Thymus (tissue), 11 donors: ENCODE data around the gene CHIC2. TPM values are rescaled to one million over a fixed set of nuclear protein-coding genes. Genes with fewer than 3 reads are reported as not detected.
"Not testable (repeated sequence)": the region's sequence is repeated elsewhere in the genome, so short reads cannot be mapped to it uniquely, and the experiment has no call there.

Source experiments
- DNase-seq, 9 donors: peaks; one replicate each; pipeline ENCODE4 v3.0.0-alpha.2; 2013; ENCODE audit warnings: low spot score in 9 of 9, low read depth in 6 of 9, missing footprints in 1 of 9
- H3K27ac ChIP-seq, 2 donors: one replicate each; pipeline ENCODE4 v1.5.1; 2013; ENCODE audit warnings: control low read depth in 1 of 2, low read depth in 1 of 2, low read length in 1 of 2, mild to moderate bottlenecking in 1 of 2, moderate library complexity in 1 of 2
- H3K27me3 ChIP-seq, 2 donors: one replicate each; pipeline ENCODE4 v1.5.1; 2013; ENCODE audit warnings: low read length in 1 of 2; ENCODE audit not compliant: control insufficient read depth in 2 of 2, insufficient read depth in 1 of 2
- H3K36me3 ChIP-seq, 2 donors: one replicate each; pipeline ENCODE4 v1.5.1; 2013; ENCODE audit warnings: low read length in 1 of 2, mild to moderate bottlenecking in 1 of 2, moderate library complexity in 1 of 2; ENCODE audit not compliant: control insufficient read depth in 2 of 2, insufficient read depth in 2 of 2
- H3K4me1 ChIP-seq, 2 donors: one replicate each; pipeline ENCODE4 v1.5.1; 2013; ENCODE audit warnings: low read length in 2 of 2; ENCODE audit not compliant: control insufficient read depth in 2 of 2, insufficient read depth in 2 of 2
- H3K4me3 ChIP-seq, 2 donors: one replicate each; pipeline ENCODE4 v1.5.1; 2013; ENCODE audit warnings: low read length in 2 of 2, control low read depth in 1 of 2, mild to moderate bottlenecking in 1 of 2
- H3K9me3 ChIP-seq, 2 donors: one replicate each; pipeline ENCODE4 v1.5.1; 2013; ENCODE audit warnings: low read length in 1 of 2, mild to moderate bottlenecking in 1 of 2; ENCODE audit not compliant: control insufficient read depth in 2 of 2, insufficient read depth in 1 of 2
- WGBS: extraction: QIAGEN DNeasy Blood & Tissue Kit; methylation state at CpG from one replicate; pipeline ENCODE4 v1.1.7; 2013; 5-methylcytosine and 5-hydroxymethylcytosine counted together
- polyA plus RNA-seq: library from polyadenylated mRNA; stranded (reverse); fragments of 200-250 nt; gene quantifications from one replicate; pipeline ENCODE4 v1.2.3, GENCODE V29; 2013
- total RNA-seq: library from RNA; stranded (reverse); fragments of 120-200 nt; gene quantifications from one replicate; pipeline ENCODE4 v1.2.4, GENCODE V29; 2013
- donor health status: healthy.

CHIC2 gene
- total and polyA plus RNA-seq, 2 donors, result 25.9 to 36.5 TPM

- DNase-seq, result no peak
- no peaks in the 10 kb centered on the region for H3K9me3 ChIP-seq
- H3K27ac ChIP-seq, result no peak overlapping the region
- H3K4me1 ChIP-seq, result peaks cover 2 to 6% of the 10 kb centered on the region in 2 donors
- 95% methylated on average over 1 of the region's 1 CpG for WGBS
- no peaks in the 10 kb centered on the region for H3K27me3 ChIP-seq
- no peak overlapping the region for H3K4me3 ChIP-seq
- H3K36me3 ChIP-seq, result no peaks in the 10 kb centered on the region
Measured at GRCh38 chr4:54055494-54055893, 8.9 kb downstream of the CHIC2 start.

- no peak overlapping the region for H3K4me3 ChIP-seq
- H3K9me3 ChIP-seq, result no peaks in the 10 kb centered on the region
- no peaks in the 10 kb centered on the region for H3K36me3 ChIP-seq
- no peaks in the 10 kb centered on the region for H3K27me3 ChIP-seq
- WGBS, result 98% methylated on average over 2 of the region's 2 CpGs
- H3K27ac ChIP-seq, result no peak overlapping the region
- peaks cover 2 to 6% of the 10 kb centered on the region in 2 donors for H3K4me1 ChIP-seq
- DNase-seq, result no peak
Measured at GRCh38 chr4:54054501-54054900, 9.9 kb downstream of the CHIC2 start.

GRCh38 chr4:54053322-54053721 lies 11.1 kb downstream of the CHIC2 start:
- WGBS, result 98% methylated on average over 5 of the region's 5 CpGs
- not testable (repeated sequence) for DNase-seq, H3K36me3 ChIP-seq, H3K4me1 ChIP-seq, H3K27me3 ChIP-seq, H3K27ac ChIP-seq, H3K4me3 ChIP-seq, H3K9me3 ChIP-seq

- WGBS, result 86% methylated on average over 1 of the region's 1 CpG
- DNase-seq, result no peak
- Histone ChIP-seq H3K36me3 (peaks cover 8 to 11% of the 10 kb centered on the region in 2 donors), H3K4me1 (no peaks in the 10 kb centered on the region), H3K27me3 (no peaks in the 10 kb centered on the region), H3K9me3 (no peaks in the 10 kb centered on the region), H3K27ac (no peak overlapping the region), H3K4me3 (no peak overlapping the region)
Measured at GRCh38 chr4:54050214-54050904, 14.0 kb downstream of the CHIC2 start.

GRCh38 chr4:54043630-54044029 lies 20.8 kb downstream of the CHIC2 start:
- H3K27me3 ChIP-seq, H3K9me3 ChIP-seq, H3K27ac ChIP-seq, H3K4me1 ChIP-seq, DNase-seq, H3K4me3 ChIP-seq: not testable (repeated sequence)
- WGBS, result 88% methylated on average over 3 of the region's 4 CpGs
- H3K36me3 ChIP-seq, result peaks cover 8 to 13% of the 10 kb centered on the region in 2 donors

GRCh38 chr4:54041933-54042332 lies 22.5 kb downstream of the CHIC2 start:
- H3K27me3 ChIP-seq, result no peaks in the 10 kb centered on the region
- H3K36me3 ChIP-seq, result peaks cover 4 to 5% of the 10 kb centered on the region in 2 donors
- H3K27ac ChIP-seq, result no peak overlapping the region
- WGBS, result 93% methylated on average over 2 of the region's 2 CpGs
- no peaks in the 10 kb centered on the region for H3K4me1 ChIP-seq
- H3K4me3 ChIP-seq, result no peak overlapping the region
- H3K9me3 ChIP-seq, result no peaks in the 10 kb centered on the region
- no peak for DNase-seq

GRCh38 chr4:54041100-54041499 lies 23.3 kb downstream of the CHIC2 start:
- Histone ChIP-seq H3K4me3 (no peak overlapping the region), H3K9me3 (no peaks in the 10 kb centered on the region), H3K36me3 (peaks cover 5% of the 10 kb centered on the region in 2 donors), H3K27me3 (no peaks in the 10 kb centered on the region), H3K4me1 (no peaks in the 10 kb centered on the region), H3K27ac (no peak overlapping the region)
- WGBS, result 46% methylated on average over 4 of the region's 4 CpGs
- DNase-seq, result peak in 2 of 9 donors; percentile 18 to 57

- H3K27me3 ChIP-seq, result no peaks in the 10 kb centered on the region
Measured at GRCh38 chr4:54038056-54038455, 26.3 kb downstream of the CHIC2 start.

GRCh38 chr4:54036184-54036583 lies 28.2 kb downstream of the CHIC2 start:
- no peak for DNase-seq
- no peak overlapping the region for H3K27ac ChIP-seq
- no peaks in the 10 kb centered on the region for H3K9me3 ChIP-seq
- H3K4me3 ChIP-seq, result no peak overlapping the region
- no peaks in the 10 kb centered on the region for H3K4me1 ChIP-seq
- 97% methylated on average over 4 of the region's 4 CpGs for WGBS
- peaks cover 3 to 8% of the 10 kb centered on the region in 2 donors for H3K36me3 ChIP-seq
- no peaks in the 10 kb centered on the region for H3K27me3 ChIP-seq

More at GRCh38 chr4:54038056-54038455, 26.3 kb downstream of the CHIC2 start:
- no peak for DNase-seq
- H3K36me3 ChIP-seq, result peaks cover 5 to 13% of the 10 kb centered on the region in 2 donors
- H3K4me3 ChIP-seq, result no peak overlapping the region
- no peaks in the 10 kb centered on the region for H3K9me3 ChIP-seq
- 97% methylated on average over 3 of the region's 3 CpGs for WGBS
- H3K4me1 ChIP-seq, result no peaks in the 10 kb centered on the region
- H3K27ac ChIP-seq, result no peak overlapping the region
